Glomerular endothelial cell (primary cell): Measurements from ENCODE around the gene PREX1. TPM values are rescaled to one million over a fixed set of nuclear protein-coding genes. Genes with fewer than 3 reads are reported as not detected.

Experiments used
- DNase-seq: peaks from one replicate; pipeline ENCODE4 v3.0.0-alpha.2; 2011; ENCODE audit warnings: low read depth, low spot score; ENCODE audit errors: extremely low read depth
- total RNA-seq: library from RNA; depleted of rRNA; stranded (reverse); fragments of >200 nt; gene quantifications from 2 replicates; pipeline ENCODE4 v1.2.3, GENCODE V29; 2015

Gene PREX1
- total RNA-seq, 1 donor from 2014 or later = 105 TPM

- no peak for DNase-seq
These were observed 30.4 kb downstream of the PREX1 start for GRCh38 chr20:48797275-48797825.

DNA sequence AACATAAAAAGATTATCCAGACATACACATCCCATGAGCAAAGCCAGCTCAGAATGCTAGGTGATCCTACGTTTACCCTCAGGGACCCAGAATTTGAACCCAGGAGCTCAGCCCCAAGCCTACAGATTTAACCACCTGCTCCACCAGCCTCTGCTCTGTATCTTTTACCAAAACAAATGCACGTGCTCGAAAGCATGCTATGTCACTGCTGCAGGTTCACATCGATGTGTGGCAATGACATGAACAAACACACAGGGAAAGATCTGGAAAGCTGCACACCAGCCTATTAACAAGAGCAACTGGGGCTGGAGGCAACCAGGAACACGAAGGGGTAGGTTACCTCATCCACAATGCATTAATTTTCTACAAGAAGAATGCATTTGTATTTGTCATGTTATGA lies 32.1 kb downstream of the PREX1 start:
- no peak for DNase-seq

DNA sequence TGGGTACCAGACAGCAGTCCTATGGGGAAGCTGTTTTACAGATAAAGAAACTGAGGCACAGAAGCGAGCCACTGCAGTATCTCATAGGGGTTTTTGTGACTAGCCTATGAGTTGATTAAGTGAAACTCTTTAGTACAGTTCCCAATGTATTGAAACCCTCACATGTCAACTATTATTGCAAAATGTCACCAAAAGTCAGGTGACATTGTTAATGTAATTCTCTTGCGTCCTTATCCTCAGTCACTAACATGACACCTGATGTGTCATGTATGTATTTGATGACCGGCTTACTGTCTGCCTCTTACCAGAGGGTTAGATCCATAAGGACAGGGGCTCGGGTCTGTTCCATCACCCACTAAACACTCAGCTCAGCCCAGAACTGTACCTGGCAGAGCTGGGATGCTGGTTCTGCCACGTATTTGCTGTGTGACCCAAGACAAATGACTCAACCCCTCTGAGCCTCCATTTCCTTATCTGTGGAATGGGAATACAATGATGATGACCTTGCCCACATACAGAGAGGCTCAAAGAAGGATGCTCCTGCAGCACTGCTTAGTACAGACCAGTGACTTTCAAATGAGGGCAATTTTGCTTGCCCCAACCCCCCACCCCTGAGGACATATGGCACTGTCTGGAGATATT lies 32.9 kb downstream of the PREX1 start:
- no peak for DNase-seq

GRCh38 chr20:48794360-48794759 lies 33.4 kb downstream of the PREX1 start:
- DNase-seq = no peak

- DNase-seq = no peak
These were observed 34.0 kb downstream of the PREX1 start for GRCh38 chr20:48793776-48794175.

DNA sequence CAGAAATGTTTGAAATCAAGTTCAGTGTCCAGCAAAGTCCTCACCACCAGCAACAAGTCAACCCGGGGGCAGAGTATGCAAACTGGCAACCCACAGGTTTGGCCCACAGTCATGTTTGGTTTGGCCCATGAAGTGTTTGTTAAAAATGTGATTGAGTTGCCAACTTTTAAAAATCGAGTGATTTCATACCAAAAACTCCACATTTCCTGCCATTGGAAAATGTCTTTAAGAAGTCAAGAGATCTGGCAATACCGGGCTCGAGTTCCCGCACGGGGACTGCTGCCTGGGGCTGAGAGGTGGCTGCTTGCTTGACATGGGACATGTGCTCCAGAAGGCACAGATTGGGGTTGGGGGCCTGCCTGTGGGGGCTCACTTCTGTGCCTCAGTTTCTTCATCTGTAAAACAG lies 36.1 kb downstream of the PREX1 start:
- DNase-seq = no peak

- DNase-seq = no peak
These were observed 36.8 kb downstream of the PREX1 start for GRCh38 chr20:48791014-48791413.

GRCh38 chr20:48790473-48791003 lies 37.3 kb downstream of the PREX1 start:
- DNase-seq = no peak

DNA sequence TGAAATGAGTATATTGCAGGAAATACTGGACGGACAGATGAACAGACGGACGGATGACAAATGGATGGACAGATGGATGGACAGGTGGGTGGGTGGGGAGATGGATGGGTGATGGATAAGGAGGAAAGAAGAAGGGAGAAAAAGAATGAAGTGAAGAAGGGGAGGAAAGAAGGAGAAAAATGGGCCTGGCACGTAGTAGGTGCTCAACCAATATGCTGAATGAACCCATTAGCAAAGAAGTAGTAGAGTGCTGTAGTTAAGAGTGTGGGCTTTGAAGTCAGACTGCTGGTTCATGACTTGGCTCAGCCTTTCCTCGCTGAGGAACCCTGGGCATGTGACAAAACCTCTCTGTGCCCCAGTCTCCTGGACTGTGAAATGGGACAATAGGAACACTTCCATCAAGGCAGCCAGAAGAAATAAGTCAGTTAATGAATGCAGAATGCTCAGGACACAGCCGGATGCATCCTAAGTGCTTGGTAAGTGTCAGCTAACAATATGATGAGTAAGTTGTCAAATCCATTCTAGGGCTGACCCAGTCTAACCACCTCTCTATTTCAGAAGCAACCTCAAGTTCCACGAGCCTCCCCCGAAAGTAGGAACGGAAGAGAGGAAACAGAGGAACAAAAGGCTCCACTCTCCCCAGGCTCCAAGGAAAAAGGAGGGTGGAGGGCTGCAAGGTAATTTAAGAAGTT lies 37.9 kb downstream of the PREX1 start:
- no peak for DNase-seq

GRCh38 chr20:48789185-48789668 lies 38.6 kb downstream of the PREX1 start:
- DNase-seq = no peak

- DNase-seq = no peak
These were observed 39.2 kb downstream of the PREX1 start for GRCh38 chr20:48788486-48789072.

DNA sequence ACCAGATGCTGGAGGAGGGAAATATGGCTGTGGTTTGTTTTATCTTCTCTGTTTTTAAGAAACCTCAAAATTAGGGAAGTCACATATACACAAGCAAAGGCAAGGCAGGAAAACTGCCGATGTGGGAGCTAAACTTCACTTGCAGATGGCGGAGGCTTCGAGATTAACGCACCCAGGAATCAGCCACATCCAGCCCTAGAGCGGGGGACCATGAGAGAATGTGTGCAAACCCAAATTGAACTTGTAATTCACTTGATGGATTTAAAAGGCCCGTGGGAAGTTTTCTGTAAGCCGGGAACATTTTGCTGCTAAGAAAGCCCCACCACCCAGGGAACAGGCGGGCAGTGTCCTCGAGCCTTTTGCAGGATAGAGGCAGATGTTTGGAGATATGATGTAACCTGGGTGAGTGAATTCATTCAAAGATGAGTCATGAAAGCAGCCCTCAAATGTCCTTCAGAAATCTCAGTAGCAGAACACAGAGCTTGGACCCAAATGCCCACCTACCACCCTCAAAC lies 39.9 kb downstream of the PREX1 start:
- no peak for DNase-seq

GRCh38 chr20:48786951-48787705 lies 40.7 kb downstream of the PREX1 start:
- DNase-seq = no peak

DNA sequence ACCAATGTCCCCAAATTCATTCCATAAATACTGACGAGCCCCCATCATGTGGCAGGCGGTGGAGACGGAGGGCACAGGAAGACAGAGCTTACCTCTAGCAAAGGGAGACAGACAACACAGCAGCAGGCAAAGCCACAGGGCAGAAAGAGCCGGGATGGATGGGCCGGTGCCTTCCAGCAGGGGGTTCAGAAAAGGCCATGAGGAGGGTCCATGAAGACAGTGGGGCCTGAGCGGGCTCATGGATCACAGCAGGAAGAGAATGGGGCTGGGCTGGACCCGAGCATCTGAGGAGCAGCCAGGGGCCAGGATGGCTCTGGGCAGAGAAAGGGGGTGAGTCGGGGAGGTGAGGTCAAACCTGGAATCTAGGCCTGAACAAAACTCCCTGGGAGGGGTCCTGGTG lies 42.0 kb downstream of the PREX1 start:
- no peak for DNase-seq

DNA sequence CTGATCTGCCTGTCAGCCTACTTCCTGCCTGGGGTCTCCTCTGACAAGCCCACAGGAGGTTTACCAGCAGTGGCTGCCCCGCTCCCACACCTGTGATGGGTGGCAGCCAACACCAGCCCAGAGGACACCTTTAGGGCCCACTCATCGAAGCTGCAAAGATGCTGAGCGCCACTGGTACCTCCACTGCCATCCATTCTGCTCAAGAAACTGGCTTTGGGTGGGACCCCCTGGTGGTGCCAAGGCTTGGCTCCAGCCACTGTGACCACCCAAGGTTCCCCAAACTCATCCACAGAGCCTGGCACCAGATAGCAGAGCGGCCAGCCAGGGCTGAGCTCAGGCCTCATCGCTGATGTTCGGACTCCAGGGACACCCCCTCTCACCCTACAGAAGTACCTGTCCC lies 42.5 kb downstream of the PREX1 start:
- DNase-seq = no peak

GRCh38 chr20:48784273-48784641 lies 43.5 kb downstream of the PREX1 start:
- no peak for DNase-seq

GRCh38 chr20:48783533-48784272 lies 44.1 kb downstream of the PREX1 start:
- no peak for DNase-seq

DNA sequence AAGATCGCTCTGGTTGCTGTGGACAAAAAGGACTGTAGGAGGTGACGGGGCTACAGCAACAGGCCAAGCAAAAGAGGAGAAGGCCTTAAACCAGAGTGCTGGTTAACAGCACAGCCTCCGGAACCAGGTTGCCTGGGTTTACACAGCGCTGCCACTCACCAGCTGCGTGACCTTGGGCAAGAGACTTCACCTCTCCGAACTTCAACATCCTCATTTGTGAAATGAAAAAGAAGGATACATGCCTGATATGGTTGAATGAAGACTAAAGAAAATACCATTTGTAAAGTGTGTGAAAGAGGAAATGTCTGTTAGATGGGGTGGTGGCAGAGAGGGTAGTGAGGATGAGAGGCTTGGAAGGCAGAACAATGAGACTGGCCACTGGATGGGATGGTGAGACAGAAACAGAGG lies 44.9 kb downstream of the PREX1 start:
- DNase-seq = no peak

DNA sequence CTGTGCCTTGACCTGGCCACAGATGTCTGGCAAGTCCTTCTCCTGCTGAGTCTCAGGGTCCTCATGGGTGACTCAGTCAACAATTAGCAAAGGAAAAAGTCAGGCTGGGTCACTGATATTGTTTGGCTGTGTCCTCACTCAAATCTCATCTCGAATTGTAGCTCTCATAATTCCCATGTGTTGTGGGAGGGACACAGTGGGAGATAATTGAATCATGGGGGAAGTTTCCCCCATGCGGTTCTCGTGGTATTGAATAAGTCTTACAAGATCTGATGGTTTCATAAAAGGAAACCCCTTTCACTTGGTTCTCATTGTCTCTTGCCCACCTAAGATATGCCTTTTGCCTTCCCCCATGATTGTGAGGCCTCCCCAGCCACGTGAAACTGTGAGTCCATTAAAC lies 45.7 kb downstream of the PREX1 start:
- no peak for DNase-seq

- no peak for DNase-seq
These were observed 46.2 kb downstream of the PREX1 start for GRCh38 chr20:48781634-48782033.
